Stimulated activated naive CD8-positive, alpha-beta T cell treated with anti-CD3 and anti-CD28 coated beads, Interleukin-15, Interleukin-2, amounts not matched to agents 100 U/mL and 50 U/mL, for 24 hours (primary cell): ENCODE data around the gene ARHGEF19.
"Not testable (repeated sequence)": the region's sequence is repeated elsewhere in the genome, so short reads cannot be mapped to it uniquely, and the experiment has no call there.

Source experiments
- ATAC-seq: fragments of 150-1000 bp; cut with Tn5 transposase; one replicate; pipeline ENCODE4 v1.10.0; 2021
- DNase-seq: peaks from one replicate; pipeline ENCODE4 v3.0.0; 2021

ARHGEF19 gene

DNA sequence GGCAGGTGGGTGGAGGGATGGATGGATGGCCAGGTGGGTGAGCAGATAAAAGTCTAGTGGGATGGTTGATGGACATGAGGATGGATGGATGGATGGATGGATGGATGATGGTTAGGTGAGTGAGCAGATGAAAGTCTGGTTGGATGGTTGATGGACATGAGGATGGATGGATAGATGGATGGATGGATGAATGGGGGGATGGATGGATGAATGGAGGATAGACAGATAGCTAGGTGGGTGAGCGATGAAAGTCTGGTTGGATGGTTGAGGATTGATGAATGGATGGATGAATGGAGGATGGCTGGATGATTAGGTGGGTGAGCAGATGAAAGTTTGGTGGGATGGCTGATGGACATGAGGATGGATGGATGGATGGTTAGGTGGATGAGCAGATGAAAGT lies 9.0 kb upstream of the ARHGEF19 start:
- no peak for DNase-seq
- ATAC-seq = no peak

DNA sequence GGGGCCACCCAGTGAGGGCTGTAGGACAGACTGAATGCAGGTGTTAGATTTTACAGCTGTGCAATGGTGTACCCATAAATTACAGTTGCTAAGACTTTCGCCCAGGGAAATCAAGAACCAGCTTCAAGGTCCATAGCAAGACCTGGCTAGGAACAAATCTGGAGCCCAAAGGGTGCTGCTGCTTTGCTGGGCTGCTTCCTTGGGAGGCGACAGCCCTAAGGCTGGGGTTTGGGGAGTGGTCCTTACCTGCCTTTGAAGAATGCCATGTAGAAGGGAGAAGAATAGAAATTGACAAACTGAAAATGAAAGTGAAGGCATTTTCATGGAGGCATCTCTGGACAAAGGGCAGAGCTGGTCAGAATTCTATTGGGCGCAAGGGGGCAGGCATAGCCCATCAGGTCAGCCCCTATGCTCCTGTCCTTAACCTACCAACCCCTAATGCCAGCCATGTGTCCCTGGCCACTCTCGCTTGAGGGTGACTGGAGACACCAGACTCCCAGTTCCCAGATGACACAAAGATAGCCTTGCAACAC lies 7.6 kb upstream of the ARHGEF19 start:
- ATAC-seq = no peak

GRCh38 chr1:16218674-16219071 lies 6.2 kb upstream of the ARHGEF19 start:
- ATAC-seq = no peak
- DNase-seq = no peak

More for the DNA sequence above, 7.6 kb upstream of the ARHGEF19 start:
- no peak for DNase-seq

DNA sequence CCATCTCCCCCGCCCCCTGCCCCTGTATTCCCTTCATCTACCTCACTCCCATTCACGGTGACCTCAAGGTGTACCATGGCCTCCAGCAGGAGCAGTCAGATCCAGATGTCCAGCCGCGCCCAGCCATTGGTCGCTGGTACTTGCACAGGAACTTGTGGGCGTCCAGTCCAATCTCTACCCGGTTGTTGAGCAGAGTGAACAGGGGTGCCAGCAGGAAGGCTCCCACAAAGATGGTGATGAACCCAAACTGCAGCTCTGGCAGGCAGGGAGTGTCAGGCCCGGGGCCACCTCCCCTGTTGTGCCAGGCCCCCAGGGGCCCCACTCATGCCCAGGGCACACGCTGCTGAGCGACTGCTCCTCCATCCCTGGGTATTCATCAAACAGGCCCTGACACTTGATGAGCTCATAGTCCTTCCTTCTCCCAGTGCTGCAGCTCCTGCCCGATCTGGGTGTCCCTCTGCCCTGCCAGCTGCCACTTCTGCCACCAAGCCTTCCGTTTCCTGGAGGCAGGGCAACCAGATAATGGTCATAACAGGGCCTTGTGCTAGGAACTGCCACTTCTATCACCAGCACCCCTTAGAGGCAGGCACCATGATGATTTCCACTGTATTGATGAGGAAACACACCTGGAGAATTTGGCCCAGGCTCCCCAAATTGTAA lies 5.7 kb upstream of the ARHGEF19 start:
- ATAC-seq = no peak
- no peak for DNase-seq

- ATAC-seq (peak; percentile 98), DNase-seq (peak; percentile 96)
Observed at GRCh38 chr1:16217061-16217785, 4.8 kb upstream of the ARHGEF19 start.

DNA sequence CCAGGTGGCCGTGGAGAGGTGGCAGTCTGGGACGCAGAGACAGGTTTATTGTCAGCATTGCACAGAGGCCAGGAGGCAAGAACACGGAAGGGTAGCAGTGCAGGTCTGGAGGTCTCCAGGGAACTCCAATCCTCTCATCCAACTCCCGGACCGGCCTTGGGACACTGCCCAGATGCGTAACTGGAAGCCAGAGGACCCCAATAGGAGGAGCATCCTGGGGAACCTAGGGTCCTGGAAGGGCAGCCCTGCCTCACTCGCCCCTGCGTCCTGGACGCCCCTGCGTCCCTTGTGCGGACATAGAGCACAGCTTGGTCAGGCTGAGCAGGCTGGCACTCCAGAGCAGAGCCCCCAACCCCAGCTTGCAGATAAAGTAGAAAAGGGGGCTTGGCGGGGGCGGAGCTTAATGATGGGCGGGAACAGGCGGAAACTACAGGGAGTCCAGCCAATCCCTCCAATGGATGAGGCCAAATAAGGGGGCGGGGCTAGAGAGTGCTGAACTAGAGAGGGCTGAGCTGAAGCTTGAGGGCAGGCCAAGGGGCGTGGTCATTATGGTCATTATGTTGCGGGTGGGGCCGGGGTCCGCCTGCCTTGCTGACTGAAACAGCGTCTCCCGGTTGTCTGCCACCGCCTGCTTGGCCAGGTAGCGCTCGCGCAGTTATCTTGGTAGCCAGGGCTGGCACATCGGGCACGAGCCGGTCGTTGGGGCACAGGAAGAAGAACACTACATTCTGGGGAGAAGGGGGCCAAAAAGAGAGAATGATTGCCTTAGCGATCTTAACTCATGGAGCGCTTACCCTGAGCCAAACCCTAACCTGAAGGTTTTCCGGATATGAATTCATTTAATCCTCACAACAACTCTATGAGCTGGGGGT lies 3.7 kb upstream of the ARHGEF19 start:
- ATAC-seq = no peak

DNA sequence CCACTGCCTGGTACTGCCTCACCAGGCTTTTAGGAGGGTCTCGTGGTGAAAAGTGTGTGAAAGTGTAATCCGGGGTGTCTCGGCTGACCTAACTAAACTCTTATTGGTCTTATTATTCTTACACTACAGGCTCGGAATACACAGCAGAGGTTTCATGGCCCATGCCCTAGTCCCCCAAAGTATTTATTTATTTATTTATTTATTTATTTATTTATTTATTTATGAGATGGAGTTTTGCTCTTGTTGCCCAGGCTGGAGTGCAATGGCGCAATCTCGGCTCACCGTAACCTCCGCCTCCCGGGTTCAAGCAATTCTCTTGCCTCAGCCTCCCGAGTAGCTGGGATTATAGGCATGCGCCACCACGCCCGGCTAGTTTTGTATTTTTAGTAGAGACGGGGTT lies 2.8 kb upstream of the ARHGEF19 start:
- DNase-seq, ATAC-seq: not testable (repeated sequence)

More for the DNA sequence above, 3.7 kb upstream of the ARHGEF19 start:
- DNase-seq = peak; percentile 76

GRCh38 chr1:16213544-16213943 lies 1.1 kb upstream of the ARHGEF19 start:
- not testable (repeated sequence) for DNase-seq, ATAC-seq

DNA sequence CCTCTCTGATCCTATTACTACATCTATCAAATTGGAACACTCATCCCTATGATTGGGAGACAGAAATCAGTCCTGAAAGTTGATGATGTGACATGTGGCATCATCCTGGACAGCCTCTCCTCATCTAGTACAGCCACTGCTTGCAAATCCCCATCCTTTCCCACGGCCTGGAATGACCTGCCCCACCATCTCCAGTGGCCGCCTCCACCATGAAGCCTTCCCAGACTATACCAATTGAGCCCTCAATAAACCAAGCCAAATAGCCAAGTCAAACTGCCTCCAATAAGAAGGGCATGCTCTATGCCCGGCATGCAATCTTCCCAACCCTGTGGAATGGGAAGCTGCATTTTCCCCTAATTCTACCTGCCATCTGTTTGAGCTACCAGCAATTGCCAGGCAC lies 561 bp upstream of the ARHGEF19 start:
- no peak for DNase-seq
- no peak for ATAC-seq

- ATAC-seq (no peak), DNase-seq (no peak)
Observed at GRCh38 chr1:16211824-16212223, 628 bp downstream of the ARHGEF19 start.

GRCh38 chr1:16210581-16210980 lies 1.9 kb downstream of the ARHGEF19 start:
- ATAC-seq = no peak
- DNase-seq = no peak

DNA sequence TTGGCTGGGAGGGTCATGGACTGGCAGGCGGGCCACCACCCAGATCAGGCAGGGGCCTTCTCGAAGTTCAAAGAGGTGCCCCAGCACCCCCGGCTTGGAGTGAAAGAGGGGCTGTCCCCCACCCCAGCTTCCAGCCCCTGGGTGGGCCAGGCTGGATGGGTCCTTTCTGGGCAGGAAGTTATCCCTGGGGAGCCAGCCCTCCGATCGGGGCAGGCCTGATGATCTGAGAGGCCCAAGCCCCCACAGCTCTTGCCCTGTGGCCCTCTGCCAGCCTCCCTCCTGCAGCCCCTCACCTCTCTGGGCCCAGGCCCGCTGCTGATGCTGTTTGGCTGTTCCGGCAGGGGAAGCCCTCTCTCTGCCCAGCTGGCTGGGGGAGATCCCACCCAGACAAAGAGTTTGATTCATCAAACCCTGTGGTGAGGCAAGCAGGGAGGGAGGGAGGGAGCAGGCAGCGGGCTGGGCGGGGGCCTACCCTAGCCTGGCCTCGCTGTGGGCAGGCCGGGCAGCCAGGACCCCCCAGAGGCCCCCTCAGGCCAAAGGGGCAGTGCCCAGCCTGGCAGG lies 2.5 kb downstream of the ARHGEF19 start:
- ATAC-seq (no peak), DNase-seq (no peak)

GRCh38 chr1:16209132-16209846 lies 3.2 kb downstream of the ARHGEF19 start:
- no peak for DNase-seq
- ATAC-seq = no peak

DNA sequence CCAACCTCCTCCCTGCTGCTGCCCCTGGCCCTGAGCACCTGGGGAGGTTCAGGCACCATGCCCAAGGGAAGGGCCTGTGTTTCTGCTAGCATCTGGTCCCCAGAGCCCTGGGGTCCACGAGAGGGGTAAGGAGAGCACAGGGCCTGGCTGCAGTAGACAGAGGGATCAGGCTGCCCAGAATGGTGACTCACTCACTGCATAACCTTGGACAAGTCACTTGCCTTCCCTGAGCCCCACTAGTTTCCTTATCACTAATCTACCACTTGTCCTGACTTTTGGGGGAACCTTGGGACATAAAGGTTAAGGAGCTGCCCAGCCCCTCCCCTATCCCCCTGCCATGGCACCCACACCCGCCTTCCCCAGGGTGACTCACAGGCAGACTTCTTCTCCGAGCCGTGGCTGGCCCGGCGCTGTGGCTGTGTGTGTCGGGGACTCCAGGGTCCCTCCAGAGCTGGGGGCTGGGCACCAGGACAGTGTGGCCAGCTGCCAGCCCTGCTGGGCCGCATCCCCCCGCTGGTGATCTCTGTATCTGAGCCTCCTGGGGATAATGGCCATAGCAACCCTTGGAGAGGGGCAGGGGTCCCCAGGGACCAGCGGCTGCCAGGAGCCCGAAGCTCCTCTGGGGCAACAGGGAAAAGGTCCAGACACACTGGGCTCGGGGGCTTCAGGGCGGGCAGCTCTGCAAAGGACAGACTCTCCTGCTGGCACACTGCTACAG lies 4.0 kb downstream of the ARHGEF19 start:
- DNase-seq = no peak
- ATAC-seq = no peak

DNA sequence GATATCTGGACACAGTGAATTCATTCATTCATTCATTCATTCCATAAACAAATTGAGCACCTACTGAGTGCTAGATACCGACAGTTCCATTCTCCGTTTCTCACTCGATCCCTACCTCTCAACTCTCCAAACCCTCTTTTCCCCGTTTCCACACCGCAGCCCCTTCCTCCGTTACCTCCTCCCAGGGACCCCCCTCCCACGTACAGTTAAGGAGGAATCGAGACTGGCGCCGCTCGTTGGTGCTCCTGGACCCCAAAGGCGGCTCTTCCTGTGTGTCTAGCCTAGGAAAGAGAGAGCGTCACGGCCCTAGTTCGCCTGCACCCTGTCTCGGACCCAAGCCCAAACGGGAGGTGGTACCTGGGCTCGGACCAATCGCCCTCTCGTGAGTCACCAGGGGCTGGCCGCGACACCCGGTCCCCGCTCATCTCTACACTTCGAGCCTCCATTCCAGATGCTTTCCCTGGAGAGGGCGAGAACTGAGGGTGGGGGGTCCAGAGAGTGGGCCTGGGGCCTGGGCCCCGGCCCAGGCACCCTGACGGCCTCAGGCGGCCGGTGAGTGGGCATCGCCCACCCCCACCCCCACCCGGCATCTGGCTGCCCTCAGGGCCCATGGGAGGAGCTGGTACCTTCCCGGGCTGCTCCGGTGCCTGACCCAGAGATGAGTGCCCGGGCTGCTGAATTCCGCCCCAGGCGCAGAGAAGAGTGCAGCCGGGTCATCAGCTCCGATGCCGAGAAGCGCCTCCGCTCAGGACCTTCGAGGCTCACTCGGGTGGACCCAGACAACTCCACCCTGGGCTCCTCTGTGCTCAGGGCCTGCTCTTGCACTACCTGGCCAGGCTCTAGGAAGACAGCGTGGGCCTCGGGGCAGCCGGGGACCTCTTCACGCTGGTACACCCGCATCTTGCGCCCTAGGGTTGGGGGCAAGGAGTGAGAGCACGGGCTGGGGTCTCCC lies 4.9 kb downstream of the ARHGEF19 start:
- no peak for DNase-seq

DNA sequence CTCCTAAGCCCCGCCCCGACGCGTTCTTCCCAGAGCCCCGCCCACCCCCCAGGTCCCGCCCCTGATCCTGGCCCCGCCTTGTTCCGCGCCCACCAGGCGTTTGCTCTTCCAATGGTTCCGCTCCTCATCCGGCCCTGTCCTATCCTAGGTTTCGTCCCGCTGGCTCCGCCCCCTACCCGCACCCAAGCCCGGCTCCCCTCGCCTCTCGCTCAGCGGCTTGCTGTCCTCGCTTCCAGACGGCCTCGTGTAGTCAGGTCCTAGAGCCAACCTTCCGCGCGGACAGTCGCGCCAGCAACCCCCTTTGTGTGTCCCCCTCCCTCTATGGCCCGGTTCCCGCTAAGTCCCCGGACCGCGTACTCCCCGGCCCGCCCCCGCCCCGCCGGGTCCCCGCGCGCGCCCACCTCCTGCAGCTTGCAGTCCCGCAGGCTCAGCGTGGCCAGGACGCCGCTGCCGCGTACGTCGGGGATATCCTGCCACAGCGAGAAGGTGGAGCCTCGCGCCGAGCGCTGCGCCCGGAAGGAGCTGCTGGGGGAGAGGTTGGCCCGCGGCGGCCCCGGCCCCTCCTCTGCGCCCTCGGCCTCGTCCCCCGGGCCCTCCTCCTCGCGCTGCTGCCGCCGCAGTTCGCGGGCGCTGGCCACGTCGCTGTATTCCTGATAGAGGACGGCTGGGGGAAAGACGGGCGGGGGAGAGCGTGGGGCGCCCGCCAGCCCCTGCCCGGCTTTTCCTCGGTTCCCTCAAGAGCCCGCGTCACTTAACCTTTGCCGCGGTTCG lies 5.7 kb downstream of the ARHGEF19 start:
- DNase-seq = peak; percentile 95
- ATAC-seq = peak; percentile 90

More for the DNA sequence above, 4.9 kb downstream of the ARHGEF19 start:
- ATAC-seq = no peak

GRCh38 chr1:16205891-16206546 lies 6.4 kb downstream of the ARHGEF19 start:
- no peak for DNase-seq
- peak; percentile 2 for ATAC-seq

DNA sequence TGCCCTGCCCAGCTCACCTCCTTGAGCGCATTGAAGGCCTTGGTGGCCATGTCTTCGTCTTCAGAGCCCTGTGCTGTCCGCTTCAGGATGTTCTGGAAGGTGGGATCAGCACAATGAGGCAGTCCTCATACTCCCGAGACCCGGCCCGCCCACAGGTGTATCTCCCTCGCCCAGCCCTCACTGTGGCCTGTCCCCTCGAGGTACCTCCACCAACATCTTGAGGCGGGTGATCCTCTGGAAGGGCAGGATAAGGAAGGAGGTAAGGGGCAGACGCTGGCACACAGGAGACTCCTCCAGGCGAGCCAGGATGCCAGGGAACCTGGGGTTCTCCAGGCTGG lies 7.1 kb downstream of the ARHGEF19 start:
- DNase-seq (no peak), ATAC-seq (no peak)
